ENCODE data around the gene ATP13A5. TPM values are rescaled to one million over a fixed set of nuclear protein-coding genes. Genes with fewer than 3 reads are reported as not detected.

The ATP13A5 gene
- total RNA-seq, 1 experiment from 2014 or later = not detected

- H3K4me3 Mint-ChIP-seq (ENCODE audit: low read depth, unreplicated experiment) = no peak overlapping the region
Observed at GRCh38 chr3:193343726-193344222, 34.8 kb downstream of the ATP13A5 start.

DNA sequence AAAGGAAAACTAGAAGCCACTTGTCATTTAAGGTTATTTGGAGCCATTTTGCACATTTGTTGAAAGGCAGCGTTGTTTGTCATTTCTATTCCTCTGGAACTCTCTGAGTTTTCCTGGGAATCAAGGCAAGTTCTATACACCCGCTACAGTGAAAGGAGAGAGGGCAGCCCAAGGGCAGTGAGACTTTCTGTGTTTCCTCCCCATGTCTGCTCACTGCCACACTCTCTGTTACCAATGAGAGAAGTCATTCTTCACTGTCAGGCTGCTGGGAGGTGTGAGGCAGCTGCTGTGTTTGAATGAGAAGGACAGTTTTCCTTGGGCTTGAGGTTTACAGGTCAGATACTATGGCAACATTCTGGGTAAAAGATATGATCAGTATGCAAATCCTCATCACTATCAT lies 36.0 kb downstream of the ATP13A5 start:
- intact Hi-C loops (cut with micrococcal nuclease; ENCODE audit: unreplicated experiment) = no loop called here
- no TSS peak for BruUV-seq (replicated peaks)
- DNase-seq = no peak
- Mint-ChIP-seq H3K4me3 (ENCODE audit: low read depth, unreplicated experiment) (no peak overlapping the region), H3K27ac (ENCODE audit: unreplicated experiment) (no peak overlapping the region), H3K4me1 (ENCODE audit: low read depth, unreplicated experiment) (no peaks in the 10 kb centered on the region), H3K9me3 (ENCODE audit: low read depth, unreplicated experiment) (no peaks in the 10 kb centered on the region), H3K27me3 (ENCODE audit: unreplicated experiment) (peaks cover 22% of the 10 kb centered on the region), H3K36me3 (ENCODE audit: insufficient read depth, unreplicated experiment) (no peaks in the 10 kb centered on the region)
- CTCF ChIA-PET = no interaction called here
- TF ChIP-seq, protein P1, sequence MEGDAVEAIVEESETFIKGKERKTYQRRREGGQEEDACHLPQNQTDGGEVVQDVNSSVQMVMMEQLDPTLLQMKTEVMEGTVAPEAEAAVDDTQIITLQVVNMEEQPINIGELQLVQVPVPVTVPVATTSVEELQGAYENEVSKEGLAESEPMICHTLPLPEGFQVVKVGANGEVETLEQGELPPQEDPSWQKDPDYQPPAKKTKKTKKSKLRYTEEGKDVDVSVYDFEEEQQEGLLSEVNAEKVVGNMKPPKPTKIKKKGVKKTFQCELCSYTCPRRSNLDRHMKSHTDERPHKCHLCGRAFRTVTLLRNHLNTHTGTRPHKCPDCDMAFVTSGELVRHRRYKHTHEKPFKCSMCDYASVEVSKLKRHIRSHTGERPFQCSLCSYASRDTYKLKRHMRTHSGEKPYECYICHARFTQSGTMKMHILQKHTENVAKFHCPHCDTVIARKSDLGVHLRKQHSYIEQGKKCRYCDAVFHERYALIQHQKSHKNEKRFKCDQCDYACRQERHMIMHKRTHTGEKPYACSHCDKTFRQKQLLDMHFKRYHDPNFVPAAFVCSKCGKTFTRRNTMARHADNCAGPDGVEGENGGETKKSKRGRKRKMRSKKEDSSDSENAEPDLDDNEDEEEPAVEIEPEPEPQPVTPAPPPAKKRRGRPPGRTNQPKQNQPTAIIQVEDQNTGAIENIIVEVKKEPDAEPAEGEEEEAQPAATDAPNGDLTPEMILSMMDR (IDR thresholded peaks at IDR 0.05; ENCODE audit: unreplicated experiment) = no peak

More at GRCh38 chr3:193343726-193344222, 34.8 kb downstream of the ATP13A5 start:
- TF ChIP-seq, protein P1 (IDR thresholded peaks at IDR 0.05; ENCODE audit: unreplicated experiment) = no peak
- Mint-ChIP-seq H3K4me1 (ENCODE audit: low read depth, unreplicated experiment) (no peaks in the 10 kb centered on the region), H3K27ac (ENCODE audit: unreplicated experiment) (no peak overlapping the region), H3K27me3 (ENCODE audit: unreplicated experiment) (peaks cover 22% of the 10 kb centered on the region), H3K9me3 (ENCODE audit: low read depth, unreplicated experiment) (no peaks in the 10 kb centered on the region), H3K36me3 (ENCODE audit: insufficient read depth, unreplicated experiment) (no peaks in the 10 kb centered on the region)
- intact Hi-C loops (cut with micrococcal nuclease; ENCODE audit: unreplicated experiment) = no loop called here
- no peak for DNase-seq
- BruUV-seq (replicated peaks) = no TSS peak
- CTCF ChIA-PET = interaction anchor here (1.1 kb wide), 1 partner anchor 105 kb away, joined by 3 read pairs; no protein-coding TSS in a partner anchor

DNA sequence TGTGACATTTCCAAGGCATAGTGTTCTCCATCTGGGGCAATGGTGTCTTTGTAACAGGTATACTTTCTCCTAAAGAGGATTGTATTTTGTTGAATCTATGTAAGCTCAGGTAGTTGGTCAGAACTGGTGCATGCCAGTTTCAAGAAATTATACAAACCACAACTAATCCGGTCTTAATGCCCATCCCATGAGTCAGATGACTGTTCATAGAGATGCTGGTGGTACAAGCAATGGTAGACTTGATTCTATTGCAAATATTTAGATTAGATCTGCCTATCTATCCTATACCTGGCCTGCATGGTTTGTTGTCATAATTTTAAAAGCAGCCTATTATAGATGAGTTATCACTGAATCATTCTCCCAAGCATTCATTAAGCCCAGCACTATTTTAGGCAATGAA lies 43.5 kb downstream of the ATP13A5 start:
- BruUV-seq (replicated peaks) = no TSS peak
- DNase-seq = no peak

DNA sequence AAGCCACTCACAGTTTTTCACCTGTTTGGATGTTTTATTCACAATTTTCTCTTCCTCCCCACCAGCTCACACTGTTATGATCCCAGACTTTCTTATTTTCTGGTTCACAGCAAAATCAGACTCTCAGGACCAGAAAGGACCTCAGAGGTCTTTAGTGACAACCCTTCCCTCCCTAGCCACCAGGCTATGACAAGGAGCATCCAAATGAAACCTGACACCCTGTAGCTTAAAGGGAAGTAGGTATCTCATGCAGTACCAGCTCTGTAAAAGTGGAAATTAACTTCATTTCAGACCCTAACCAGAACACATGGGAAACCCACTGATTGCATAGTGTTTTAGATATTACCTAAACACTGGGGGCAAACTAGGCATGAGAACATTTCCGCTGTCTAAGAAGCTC lies 45.3 kb downstream of the ATP13A5 start:
- DNase-seq = no peak
- no peaks in the 10 kb centered on the region for H3K27me3 Mint-ChIP-seq (ENCODE audit: unreplicated experiment)
- no peak overlapping the region for H3K27ac Mint-ChIP-seq (ENCODE audit: unreplicated experiment)
- H3K36me3 Mint-ChIP-seq (ENCODE audit: insufficient read depth, unreplicated experiment) = no peaks in the 10 kb centered on the region
- H3K4me1 Mint-ChIP-seq (ENCODE audit: low read depth, unreplicated experiment) = no peaks in the 10 kb centered on the region
- H3K9me3 Mint-ChIP-seq (ENCODE audit: low read depth, unreplicated experiment) = no peaks in the 10 kb centered on the region
- intact Hi-C loops (cut with micrococcal nuclease; ENCODE audit: unreplicated experiment) = no loop called here
- no TSS peak for BruUV-seq (replicated peaks)
- no peak overlapping the region for H3K4me3 Mint-ChIP-seq (ENCODE audit: low read depth, unreplicated experiment)
- TF ChIP-seq, protein P1 (IDR thresholded peaks at IDR 0.05; ENCODE audit: unreplicated experiment) = no peak
- CTCF ChIA-PET = interaction anchor here (0.6 kb wide), 1 partner anchor 726 kb away, joined by 4 read pairs; no protein-coding TSS in a partner anchor

More for the DNA sequence above, 43.5 kb downstream of the ATP13A5 start:
- Mint-ChIP-seq H3K9me3 (ENCODE audit: low read depth, unreplicated experiment) (no peaks in the 10 kb centered on the region), H3K27ac (ENCODE audit: unreplicated experiment) (no peak overlapping the region), H3K4me3 (ENCODE audit: low read depth, unreplicated experiment) (no peak overlapping the region), H3K36me3 (ENCODE audit: insufficient read depth, unreplicated experiment) (no peaks in the 10 kb centered on the region), H3K4me1 (ENCODE audit: low read depth, unreplicated experiment) (no peaks in the 10 kb centered on the region), H3K27me3 (ENCODE audit: unreplicated experiment) (peaks cover 6% of the 10 kb centered on the region)
- CTCF ChIA-PET = interaction anchor here (0.6 kb wide), 1 partner anchor 95 kb away, joined by 3 read pairs; no protein-coding TSS in a partner anchor
- TF ChIP-seq, protein P1 (IDR thresholded peaks at IDR 0.05; ENCODE audit: unreplicated experiment) = no peak
- intact Hi-C loops (cut with micrococcal nuclease; ENCODE audit: unreplicated experiment) = no loop called here
